A673 (cell line): ENCODE results near the gene WNT6. TPM values are rescaled to one million over a fixed set of nuclear protein-coding genes. Genes with fewer than 3 reads are reported as not detected.

ENCODE experiments used
- BruUV-seq: library from RNA; stranded (reverse); fragments of 400-500 nt; replicated peaks from 2 replicates; lab custom pipeline; 2021; lab: Mats Ljungman, UMichigan
- CTCF ChIA-PET: fragments of 300-600 bp; sonication (Branson Sonifier 250); formaldehyde crosslinking; loops from one replicate; lab custom pipeline; 2022; ENCODE audit warnings: antibody characterized with exemption; lab: Charles Lee
- POLR2A ChIA-PET: fragments of 300-600 bp; sonication (Branson Sonifier 250); formaldehyde crosslinking; loops from one replicate; lab custom pipeline; 2022; ENCODE audit warnings: antibody characterized with exemption; ENCODE audit not compliant: low non-redundant PET; lab: Charles Lee
- DNase-seq: peaks from one replicate; pipeline ENCODE4 v3.0.0-alpha.2; 2015; ENCODE audit warnings: low spot score
- H3K27ac ChIP-seq: fragments of 200-600 bp; sonication (generic); 2 replicates; pipeline ENCODE4 v1.5.1; 2016; ENCODE audit warnings: mixed run types, low read depth, mild to moderate bottlenecking, mixed read lengths, antibody characterized with exemption, low read length; ENCODE audit not compliant: poor library complexity, severe bottlenecking
- H3K27me3 ChIP-seq: fragments of 200-600 bp; sonication (generic); replicated peaks from 2 replicates; pipeline ENCODE4 v1.6.1; 2017; ENCODE audit warnings: mixed run types, low read depth, mild to moderate bottlenecking, mixed read lengths, antibody characterized with exemption, low read length; ENCODE audit not compliant: insufficient read depth, poor library complexity
- H3K36me3 ChIP-seq: fragments of 200-600 bp; sonication (generic); 2 replicates; pipeline ENCODE4 v1.6.1; 2016; ENCODE audit warnings: mixed run types, mild to moderate bottlenecking, mixed read lengths, antibody characterized with exemption, low read length; ENCODE audit not compliant: insufficient read depth, poor library complexity, severe bottlenecking
- H3K4me1 ChIP-seq: fragments of 200-600 bp; sonication (generic); 2 replicates; pipeline ENCODE4 v1.6.1; 2017; ENCODE audit warnings: mixed run types, mild to moderate bottlenecking, mixed read lengths, antibody characterized with exemption, low read length; ENCODE audit not compliant: insufficient read depth, poor library complexity, severe bottlenecking
- H3K4me3 ChIP-seq: fragments of 200-600 bp; sonication (generic); 2 replicates; pipeline ENCODE4 v1.5.1; 2016; ENCODE audit warnings: low read depth, mixed run types, mild to moderate bottlenecking, mixed read lengths, low read length; ENCODE audit not compliant: poor library complexity, severe bottlenecking
- H3K9me3 ChIP-seq: fragments of 200-600 bp; sonication (generic); 2 replicates; pipeline ENCODE4 v1.6.1; 2016; ENCODE audit warnings: mixed run types, low read depth, mild to moderate bottlenecking, mixed read lengths, antibody characterized with exemption, low read length; ENCODE audit not compliant: poor library complexity, severe bottlenecking
- CTCF ChIP-seq: fragments of 300-800, 200-600 bp; sonication (generic); conservative IDR thresholded peaks from 2 replicates; pipeline ENCODE4 v1.5.1; 2017; ENCODE audit warnings: low read depth, mild to moderate bottlenecking, antibody characterized with exemption, low read length, moderate library complexity, mixed read lengths
- EZH2 ChIP-seq: fragments of 200-600 bp; sonication (generic); IDR thresholded peaks from 2 replicates; pipeline ENCODE4 v1.6.1; 2017; ENCODE audit warnings: borderline replicate concordance, low read depth, mild to moderate bottlenecking, mixed read lengths, antibody characterized with exemption, low read length; ENCODE audit not compliant: poor library complexity, severe bottlenecking
- intact Hi-C: fragments of 100-400 bp; cut with micrococcal nuclease; formaldehyde crosslinking; loops from one replicate; pipeline ENCODE4 v1.10.0; 2022; ENCODE audit not compliant: unreplicated experiment
- total RNA-seq: library from RNA; stranded (reverse); gene quantifications from 2 replicates; pipeline ENCODE4 v1.2.3, GENCODE V29; 2021

The WNT6 gene
- total RNA-seq, 1 experiment from 2014 or later = not detected

GRCh38 chr2:218897394-218898108 lies 37.9 kb downstream of the WNT6 start:
- Histone ChIP-seq H3K27me3 (peaks cover 34% of the 10 kb centered on the region), H3K9me3 (no peaks in the 10 kb centered on the region), H3K4me1 (peaks cover 27% of the 10 kb centered on the region), H3K27ac (no peak overlapping the region), H3K4me3 (peak overlapping the region; percentile 25), H3K36me3 (no peaks in the 10 kb centered on the region)
- no peak for DNase-seq
- CTCF ChIA-PET = interaction anchor here (0.5 to 4.3 kb wide), 9 partner anchors 10 to 950 kb away, joined by 3 to 54 read pairs (median 7); partner anchors contain the start of gene WNT10A
- BruUV-seq = no TSS peak
- POLR2A ChIA-PET = no interaction called here
- TF ChIP-seq EZH2 = no peak
- TF ChIP-seq CTCF = no peak
- intact Hi-C loops = loop anchor here (1.0 to 2.0 kb wide), 2 partner anchors 21 to 45 kb away; no protein-coding TSS in a partner anchor

- DNase-seq = peak; percentile 73
- TF ChIP-seq EZH2 (no peak), CTCF (peak; percentile 98)
- intact Hi-C loops = loop anchor here (1.0 to 2.0 kb wide), 2 partner anchors 22 to 45 kb away; no protein-coding TSS in a partner anchor
- ChIA-PET POLR2A (interaction anchor here (0.9 kb wide), 1 partner anchor 66 kb away, joined by 4 read pairs; no protein-coding TSS in a partner anchor), CTCF (interaction anchor here (0.5 to 4.3 kb wide), 10 partner anchors 10 to 949 kb away, joined by 3 to 54 read pairs (median 6); partner anchors contain the start of gene WNT10A)
- Histone ChIP-seq H3K4me1 (peaks cover 22% of the 10 kb centered on the region), H3K27ac (no peak overlapping the region), H3K36me3 (no peaks in the 10 kb centered on the region), H3K4me3 (no peak overlapping the region), H3K27me3 (peaks cover 38% of the 10 kb centered on the region), H3K9me3 (no peaks in the 10 kb centered on the region)
- no TSS peak for BruUV-seq
Measured at GRCh38 chr2:218898109-218898878, 38.7 kb downstream of the WNT6 start.

GRCh38 chr2:218899147-218899546 lies 39.5 kb downstream of the WNT6 start:
- Histone ChIP-seq H3K36me3 (no peaks in the 10 kb centered on the region), H3K27ac (no peak overlapping the region), H3K27me3 (peaks cover 38% of the 10 kb centered on the region), H3K4me3 (no peak overlapping the region), H3K9me3 (no peaks in the 10 kb centered on the region), H3K4me1 (peaks cover 18% of the 10 kb centered on the region)
- intact Hi-C loops = loop anchor here (2.0 kb wide), 1 partner anchor 46 kb away; no protein-coding TSS in a partner anchor
- TF ChIP-seq EZH2 = no peak
- TF ChIP-seq CTCF = no peak
- no peak for DNase-seq
- POLR2A ChIA-PET = no interaction called here
- no TSS peak for BruUV-seq
- CTCF ChIA-PET = interaction anchor here (1.5 to 4.3 kb wide), 2 partner anchors 11 to 22 kb away, joined by 4 to 54 read pairs; no protein-coding TSS in a partner anchor
